Left colon (tissue), 2 donors: ENCODE results near the gene SNX12. TPM values are rescaled to one million over a fixed set of nuclear protein-coding genes. Genes with fewer than 3 reads are reported as not detected.
A peak's percentile ranks its signal among the peaks of the same experiment; 100 is the strongest.
"Not testable (repeated sequence)": the region's sequence is repeated elsewhere in the genome, so short reads cannot be mapped to it uniquely, and the experiment has no call there.

Source experiments
- ATAC-seq: fragments of 200-7000 bp; cut with Tn5 transposase; one replicate; pipeline ENCODE4 v1.9.1; 2020; ENCODE audit warnings: mild to moderate bottlenecking, moderate library complexity
- DNase-seq, 2 donors: peaks; one replicate each; pipeline ENCODE4 v3.0.0-alpha.2; 2020
- intact Hi-C, 2 donors: fragments of 100-400 bp; cut with DNase I in 1 of 2; cut with micrococcal nuclease in 1 of 2; formaldehyde crosslinking; loops; one replicate each; pipeline versions ENCODE4 v1.11.2 to v1.14.0; 2022; cut with DNase I, micrococcal nuclease
- total RNA-seq, 2 donors: library from RNA; stranded (reverse); fragmentation: NEBNext Ultra II Directional; extraction: Animal tissue kit (Norgen Biotek cat#: 25700); gene quantifications; one replicate each; pipeline ENCODE4 v1.2.1, GENCODE V29; 2021
- donor health status: DM: no; HTN: no; CAD: no.
- donor health status: DM: yes; HTN: yes; CAD: no.

Gene SNX12
- total RNA-seq, 2 donors from 2014 or later = 63.4 to 76.1 TPM

GRCh38 chrX:71095981-71096759 lies 28.0 kb upstream of the SNX12 start:
- peak in 1 of 2 donors; percentile 26 for DNase-seq
- intact Hi-C loops = no loop called here
- ATAC-seq = peak; percentile 66

- ATAC-seq (peak; percentile 91), DNase-seq (peak; percentile 92 to 93)
- intact Hi-C loops = no loop called here
These were observed 27.4 kb upstream of the SNX12 start, which contains the start of gene FOXO4 for GRCh38 chrX:71095555-71095980. FOXO4 (plus strand) TSS chrX:71095851; CDS start chrX:71096529, 678 bp downstream.

DNA sequence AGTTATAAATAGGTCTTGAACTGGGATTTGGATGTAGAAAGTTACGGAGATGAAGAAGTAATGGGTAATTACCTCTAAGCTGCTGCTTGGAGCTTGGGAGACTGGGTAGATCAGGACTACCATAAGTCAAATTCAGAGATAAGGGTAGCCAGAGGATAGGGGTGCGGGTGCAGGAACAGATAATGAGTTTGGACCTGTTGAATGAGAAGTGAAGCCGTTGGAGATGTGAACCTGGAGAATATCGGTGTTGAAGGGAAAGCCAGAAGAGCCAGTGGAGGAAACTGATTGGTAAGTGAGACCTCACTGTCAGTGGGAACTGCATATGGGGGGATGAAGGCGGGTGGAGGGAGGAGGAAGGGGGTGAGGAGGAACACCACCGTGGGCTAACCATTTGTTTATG lies 26.9 kb upstream of the SNX12 start:
- ATAC-seq = no peak

DNA sequence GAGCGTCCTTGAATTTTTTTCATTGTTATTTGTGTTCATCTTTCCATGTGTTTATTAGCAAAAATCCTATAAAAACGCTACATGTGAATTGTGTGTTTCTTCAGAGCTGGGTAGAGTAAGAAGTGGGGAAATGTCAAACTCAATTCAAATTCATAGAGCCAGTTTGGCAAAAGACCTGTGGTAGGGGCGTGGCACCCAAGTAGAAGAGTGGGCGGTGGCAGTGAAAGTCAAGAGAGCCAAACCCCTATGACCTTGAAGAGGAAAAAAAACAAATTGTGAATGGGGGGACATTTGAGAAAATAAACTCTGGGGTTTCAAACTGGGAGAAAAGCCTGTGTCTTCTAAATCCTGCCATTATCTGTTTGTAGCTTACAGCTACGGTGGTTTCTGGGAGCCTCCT lies 23.1 kb upstream of the SNX12 start:
- DNase-seq = no peak
- intact Hi-C loops = no loop called here
- ATAC-seq = no peak

More for the DNA sequence above, 26.9 kb upstream of the SNX12 start:
- DNase-seq = no peak
- intact Hi-C loops = no loop called here

DNA sequence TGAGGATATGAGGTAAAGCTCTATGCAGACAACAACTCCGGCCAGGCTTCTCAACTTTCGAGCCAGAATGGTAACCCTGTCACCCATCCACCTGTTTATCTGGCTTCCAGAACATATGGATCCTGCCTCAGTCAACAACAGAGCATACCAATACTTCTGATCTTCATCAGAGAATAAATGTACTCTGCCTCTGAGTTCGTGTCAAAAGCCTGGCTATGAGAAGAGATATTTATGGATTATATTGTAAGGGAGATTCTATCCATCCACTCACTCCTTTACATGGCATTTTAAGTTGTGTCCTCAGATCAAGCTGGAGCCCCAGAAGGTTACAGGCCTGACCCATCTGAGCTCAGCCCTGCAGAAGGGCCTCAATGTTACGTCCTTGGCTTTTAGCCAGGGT lies 17.8 kb upstream of the SNX12 start:
- intact Hi-C loops = no loop called here

GRCh38 chrX:71082822-71083221 lies 14.7 kb upstream of the SNX12 start:
- DNase-seq (no peak), ATAC-seq (no peak)
- intact Hi-C loops = no loop called here

More for the DNA sequence above, 17.8 kb upstream of the SNX12 start:
- no peak for DNase-seq
- ATAC-seq = no peak

DNA sequence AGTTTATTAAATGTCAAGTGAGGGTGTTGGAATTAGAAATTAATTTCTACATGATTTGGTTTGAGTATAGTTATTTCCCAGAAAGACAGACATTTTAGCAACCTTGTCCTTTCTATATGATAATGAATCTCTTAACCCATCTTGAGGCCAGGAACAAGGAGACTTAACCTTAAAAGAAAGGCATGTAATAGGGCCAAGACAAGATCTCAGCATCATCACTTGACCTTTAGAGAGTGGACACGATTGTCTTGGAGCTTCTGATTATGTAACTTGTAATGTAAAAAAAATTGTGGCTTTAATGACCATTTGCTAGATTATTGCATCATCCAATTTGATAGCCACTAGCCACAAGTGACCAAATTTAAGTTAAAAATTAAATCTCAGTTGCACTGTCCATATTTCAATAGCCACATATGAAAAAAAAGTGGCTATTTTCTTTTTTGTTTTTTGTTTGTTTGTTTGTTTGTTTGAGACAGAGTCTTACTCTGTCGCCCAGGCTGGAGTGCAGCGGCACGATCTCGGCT lies 14.1 kb upstream of the SNX12 start:
- ATAC-seq (no peak), DNase-seq (no peak)
- intact Hi-C loops = no loop called here

- DNase-seq = no peak
- no peak for ATAC-seq
- intact Hi-C loops = no loop called here
These were observed 13.4 kb upstream of the SNX12 start for GRCh38 chrX:71081330-71082123.

GRCh38 chrX:71070531-71070930 lies 2.4 kb upstream of the SNX12 start:
- intact Hi-C loops = no loop called here
- no peak for DNase-seq
- no peak for ATAC-seq

DNA sequence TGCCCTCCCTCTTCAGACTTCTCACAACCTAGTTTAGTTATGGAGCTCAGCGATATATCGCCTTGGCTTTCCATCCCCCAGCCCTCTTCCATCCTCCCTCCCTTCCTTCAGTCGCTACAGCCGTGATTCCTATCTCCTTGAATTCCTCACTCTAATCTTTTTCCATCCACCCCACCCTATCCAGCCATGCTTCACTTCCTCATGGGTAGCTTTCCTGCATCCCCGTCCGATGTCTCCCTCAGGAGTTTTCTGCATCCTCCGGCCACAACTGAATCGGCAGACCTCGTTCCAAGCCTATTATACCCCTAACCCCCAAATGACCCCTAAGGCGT lies 456 bp downstream of the SNX12 start:
- ATAC-seq (peak; percentile 35), DNase-seq (no peak)
- intact Hi-C loops = no loop called here

GRCh38 chrX:71067089-71067488 lies 1.0 kb downstream of the SNX12 start:
- ATAC-seq = peak; percentile 34
- no peak for DNase-seq
- intact Hi-C loops = no loop called here

- ATAC-seq (no peak), DNase-seq (no peak)
- intact Hi-C loops = no loop called here
These were observed 8.0 kb downstream of the SNX12 start for GRCh38 chrX:71060127-71060526.

DNA sequence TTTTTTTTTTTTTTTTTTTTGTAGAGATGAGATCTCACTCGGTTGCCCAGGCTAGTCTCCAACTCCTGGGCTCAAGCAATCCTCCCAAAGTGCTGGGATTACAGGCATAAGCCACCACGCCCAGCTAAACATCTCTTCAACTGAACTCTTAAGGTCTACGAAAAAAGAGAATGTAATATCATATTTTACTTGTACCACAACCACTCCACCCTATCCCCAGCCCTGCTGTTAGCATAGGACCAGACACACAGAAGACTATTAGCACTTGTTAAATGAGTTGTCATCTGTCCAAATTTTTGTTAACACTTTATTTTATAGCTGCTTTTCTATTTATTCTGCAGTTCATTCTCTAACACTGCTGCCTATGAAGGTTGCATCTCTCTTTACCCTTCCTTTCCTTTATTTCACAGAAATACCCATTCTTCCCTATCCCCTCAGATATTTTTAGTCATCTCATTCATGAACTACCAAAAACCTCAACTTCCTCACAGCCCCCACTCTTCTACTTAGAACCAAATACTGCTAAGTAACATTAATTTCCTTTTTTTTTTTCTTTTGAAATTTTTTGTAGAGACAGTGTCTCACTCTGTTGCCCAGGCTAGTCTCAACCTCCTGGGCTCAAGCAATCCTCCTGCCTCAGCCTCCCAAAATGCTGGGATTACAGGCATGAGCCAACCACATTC lies 10.1 kb downstream of the SNX12 start:
- DNase-seq (no peak), ATAC-seq (no peak)
- intact Hi-C loops = no loop called here

GRCh38 chrX:71056867-71057266 lies 11.3 kb downstream of the SNX12 start:
- ATAC-seq = no peak
- no peak for DNase-seq
- intact Hi-C loops = no loop called here

DNA sequence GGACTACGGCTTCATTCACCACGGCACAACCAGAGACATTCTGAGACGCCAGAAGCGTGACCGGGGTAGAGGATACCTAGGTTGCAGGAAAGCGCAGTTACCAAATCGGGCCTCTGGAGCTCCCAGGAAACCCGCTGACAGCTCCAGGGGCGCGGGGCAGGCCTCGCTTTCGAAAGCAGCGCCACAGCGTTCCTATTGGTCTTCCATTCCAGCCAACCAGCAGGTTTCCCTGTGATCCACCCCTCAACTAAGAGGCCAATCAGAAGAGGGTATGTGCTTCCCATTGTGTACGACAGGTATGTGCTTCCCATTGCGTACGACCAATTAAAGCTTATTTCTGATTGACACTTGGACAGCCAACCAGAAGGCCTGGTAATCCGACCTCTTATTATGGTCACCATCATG lies 14.9 kb downstream of the SNX12 start:
- DNase-seq = peak in 1 of 2 donors; percentile 21
- intact Hi-C loops = no loop called here
- ATAC-seq = peak; percentile 85

- ATAC-seq (no peak), DNase-seq (no peak)
- intact Hi-C loops = no loop called here
These were observed 15.4 kb downstream of the SNX12 start for GRCh38 chrX:71052721-71053120.

- ATAC-seq, DNase-seq: not testable (repeated sequence)
These were observed 20.2 kb downstream of the SNX12 start for GRCh38 chrX:71047891-71048290.

GRCh38 chrX:71017396-71017939 lies 50.7 kb downstream of the SNX12 start:
- DNase-seq (no peak), ATAC-seq (no peak)
- intact Hi-C loops = no loop called here

More at GRCh38 chrX:71047891-71048290, 20.2 kb downstream of the SNX12 start:
- intact Hi-C loops = not testable (repeated sequence)
